ENCODE measurements around the gene DBF4. TPM values are rescaled to one million over a fixed set of nuclear protein-coding genes. Genes with fewer than 3 reads are reported as not detected.
A peak's percentile ranks its signal among the peaks of the same experiment; 100 is the strongest.

DBF4 gene
- total RNA-seq, 1 experiment from 2014 or later = 62.8 TPM

DNA sequence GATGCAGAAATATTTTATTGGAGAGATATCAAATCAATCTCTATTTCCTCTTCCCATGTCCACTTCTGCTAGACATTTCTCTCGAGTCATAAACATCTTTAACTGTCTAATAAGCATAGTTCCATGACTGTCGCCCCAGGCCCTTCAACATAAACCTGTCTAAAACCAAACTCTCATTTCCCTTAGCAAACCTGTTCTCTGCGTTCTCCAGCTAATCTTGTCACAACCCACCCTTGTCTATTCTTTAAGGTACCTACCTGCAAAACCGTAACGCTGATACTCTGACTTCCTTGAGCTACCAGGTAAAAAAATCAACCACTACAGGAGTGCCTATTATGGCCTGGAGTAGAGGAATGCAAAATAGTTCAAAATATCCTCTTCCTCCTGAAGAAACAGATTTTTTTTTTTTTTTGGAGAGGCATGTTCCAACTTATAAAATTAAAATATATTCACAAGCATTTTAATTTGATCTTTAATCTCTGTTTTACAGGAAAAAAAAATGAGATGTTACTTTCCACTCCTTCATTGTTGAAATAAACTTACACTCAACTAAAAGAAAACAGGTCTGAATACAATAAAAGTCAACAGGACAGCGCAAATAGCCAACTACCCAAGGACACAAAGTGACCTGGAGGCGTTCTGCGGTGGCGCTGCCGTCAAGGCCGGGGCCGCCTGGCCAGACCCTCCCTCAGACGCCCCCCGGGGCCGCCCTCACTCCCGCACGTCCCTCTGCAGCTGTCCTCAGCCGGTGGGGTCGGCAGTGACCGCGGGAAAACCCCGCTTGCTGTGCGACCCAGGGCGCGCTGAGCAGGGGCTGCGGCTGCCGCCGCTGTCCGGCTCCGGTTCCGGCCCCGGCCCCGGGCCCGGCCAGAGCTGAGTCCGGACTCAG lies 898 bp upstream of the DBF4 start:
- H3K9me3 Mint-ChIP-seq (ENCODE audit: unreplicated experiment) = peaks cover 9% of the 10 kb centered on the region
- peaks cover 28% of the 10 kb centered on the region for H3K4me1 Mint-ChIP-seq (ENCODE audit: low read depth, unreplicated experiment)
- TF ChIP-seq, protein P1, sequence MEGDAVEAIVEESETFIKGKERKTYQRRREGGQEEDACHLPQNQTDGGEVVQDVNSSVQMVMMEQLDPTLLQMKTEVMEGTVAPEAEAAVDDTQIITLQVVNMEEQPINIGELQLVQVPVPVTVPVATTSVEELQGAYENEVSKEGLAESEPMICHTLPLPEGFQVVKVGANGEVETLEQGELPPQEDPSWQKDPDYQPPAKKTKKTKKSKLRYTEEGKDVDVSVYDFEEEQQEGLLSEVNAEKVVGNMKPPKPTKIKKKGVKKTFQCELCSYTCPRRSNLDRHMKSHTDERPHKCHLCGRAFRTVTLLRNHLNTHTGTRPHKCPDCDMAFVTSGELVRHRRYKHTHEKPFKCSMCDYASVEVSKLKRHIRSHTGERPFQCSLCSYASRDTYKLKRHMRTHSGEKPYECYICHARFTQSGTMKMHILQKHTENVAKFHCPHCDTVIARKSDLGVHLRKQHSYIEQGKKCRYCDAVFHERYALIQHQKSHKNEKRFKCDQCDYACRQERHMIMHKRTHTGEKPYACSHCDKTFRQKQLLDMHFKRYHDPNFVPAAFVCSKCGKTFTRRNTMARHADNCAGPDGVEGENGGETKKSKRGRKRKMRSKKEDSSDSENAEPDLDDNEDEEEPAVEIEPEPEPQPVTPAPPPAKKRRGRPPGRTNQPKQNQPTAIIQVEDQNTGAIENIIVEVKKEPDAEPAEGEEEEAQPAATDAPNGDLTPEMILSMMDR (IDR thresholded peaks at IDR 0.05; ENCODE audit: insufficient read depth in 1 of 2, low read depth in 1 of 2, low read length in 1 of 2, severe bottlenecking in 1 of 2, unreplicated experiment in 1 of 2) = peak in 1 of 2 experiments; percentile 18
- H3K27me3 Mint-ChIP-seq (ENCODE audit: insufficient read depth, unreplicated experiment) = no peaks in the 10 kb centered on the region
- Histone ChIP-seq H3K4me3 (ENCODE audit: low read depth, low read length) (peak overlapping the region; percentile 61), H3K27me3 (replicated peaks; ENCODE audit: control insufficient read depth, insufficient read depth, low read length) (no peaks in the 10 kb centered on the region), H3K9me3 (0 out of 2 replicates have a peak, but pooled peaks cover 2% of the 10 kb centered on the region), H3K4me1 (peaks cover 20% of the 10 kb centered on the region), H3K36me3 (ENCODE audit: control insufficient read depth, insufficient read depth, low read length) (no peaks in the 10 kb centered on the region; the same call in 1 of the 2 replicates)
- DNase-seq = no peak
- BruUV-seq (replicated peaks) = TSS peak; percentile 51
- H3K27ac Mint-ChIP-seq (ENCODE audit: unreplicated experiment) = peak overlapping the region; percentile 99
- intact Hi-C loops (cut with micrococcal nuclease; ENCODE audit: unreplicated experiment) = loop anchor here (1.0 to 10.0 kb wide), 5 partner anchors 59 to 723 kb away; partner anchors contain the start of genes ABCB1, ADAM22 and DMTF1
- H3K36me3 Mint-ChIP-seq (ENCODE audit: insufficient read depth, unreplicated experiment) = peaks cover 11% of the 10 kb centered on the region
- ChIA-PET CTCF (interaction anchor here (0.8 to 1.1 kb wide), 2 partner anchors 17 to 723 kb away, joined by 3 read pairs; partner anchors contain the start of gene DMTF1), POLR2A (interaction anchor here (0.6 kb wide), 1 partner anchor 322 kb away, joined by 3 read pairs; no protein-coding TSS in a partner anchor)
- peak overlapping the region; percentile 70 for H3K4me3 Mint-ChIP-seq (ENCODE audit: unreplicated experiment)

DNA sequence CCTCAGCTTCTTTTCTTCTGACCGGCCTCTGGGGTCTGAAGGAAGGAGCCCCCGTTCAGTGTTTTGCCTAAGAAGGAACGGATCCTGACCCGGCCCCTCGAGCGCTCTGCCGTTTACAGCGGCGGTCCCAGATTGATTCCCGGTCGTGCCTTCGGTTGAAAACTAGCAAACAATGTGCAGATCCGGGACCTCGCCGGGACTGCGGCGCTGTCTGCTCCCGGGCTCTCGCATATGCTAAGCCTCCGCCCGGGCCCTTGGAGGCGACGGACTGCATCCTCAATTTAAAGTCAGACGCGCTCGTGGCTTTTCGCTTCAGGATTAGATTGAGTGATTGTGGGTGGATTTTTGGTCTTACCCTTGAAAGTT lies 559 bp downstream of the DBF4 start:
- Histone ChIP-seq H3K36me3 (ENCODE audit: control insufficient read depth, insufficient read depth, low read length) (no peaks in the 10 kb centered on the region; the same call in 1 of the 2 replicates), H3K4me1 (peaks cover 20% of the 10 kb centered on the region), H3K27me3 (replicated peaks; ENCODE audit: control insufficient read depth, insufficient read depth, low read length) (no peaks in the 10 kb centered on the region), H3K4me3 (ENCODE audit: low read depth, low read length) (peak overlapping the region; percentile 61), H3K9me3 (no peaks in the 10 kb centered on the region)
- TF ChIP-seq, protein P1 (IDR thresholded peaks at IDR 0.05; ENCODE audit: insufficient read depth in 1 of 2, low read depth in 1 of 2, low read length in 1 of 2, severe bottlenecking in 1 of 2, unreplicated experiment in 1 of 2) = no peak
- ChIA-PET POLR2A (no interaction called here), CTCF (interaction anchor here (1.1 kb wide), 1 partner anchor 724 kb away, joined by 3 read pairs; the partner anchor contains the start of gene DMTF1)
- H3K27me3 Mint-ChIP-seq (ENCODE audit: insufficient read depth, unreplicated experiment) = no peaks in the 10 kb centered on the region
- H3K36me3 Mint-ChIP-seq (ENCODE audit: insufficient read depth, unreplicated experiment) = peaks cover 22% of the 10 kb centered on the region
- intact Hi-C loops (cut with micrococcal nuclease; ENCODE audit: unreplicated experiment) = loop anchor here (1.0 to 10.0 kb wide), 6 partner anchors 19 to 725 kb away; partner anchors contain the start of genes ABCB1, ADAM22 and DMTF1
- peaks cover 28% of the 10 kb centered on the region for H3K4me1 Mint-ChIP-seq (ENCODE audit: low read depth, unreplicated experiment)
- H3K27ac Mint-ChIP-seq (ENCODE audit: unreplicated experiment) = peak overlapping the region; percentile 99
- H3K9me3 Mint-ChIP-seq (ENCODE audit: unreplicated experiment) = peaks cover 8% of the 10 kb centered on the region
- peak; percentile 55 to 65 for DNase-seq
- H3K4me3 Mint-ChIP-seq (ENCODE audit: unreplicated experiment) = peak overlapping the region; percentile 70
- TSS peak; percentile 47 for BruUV-seq (replicated peaks)

DNA sequence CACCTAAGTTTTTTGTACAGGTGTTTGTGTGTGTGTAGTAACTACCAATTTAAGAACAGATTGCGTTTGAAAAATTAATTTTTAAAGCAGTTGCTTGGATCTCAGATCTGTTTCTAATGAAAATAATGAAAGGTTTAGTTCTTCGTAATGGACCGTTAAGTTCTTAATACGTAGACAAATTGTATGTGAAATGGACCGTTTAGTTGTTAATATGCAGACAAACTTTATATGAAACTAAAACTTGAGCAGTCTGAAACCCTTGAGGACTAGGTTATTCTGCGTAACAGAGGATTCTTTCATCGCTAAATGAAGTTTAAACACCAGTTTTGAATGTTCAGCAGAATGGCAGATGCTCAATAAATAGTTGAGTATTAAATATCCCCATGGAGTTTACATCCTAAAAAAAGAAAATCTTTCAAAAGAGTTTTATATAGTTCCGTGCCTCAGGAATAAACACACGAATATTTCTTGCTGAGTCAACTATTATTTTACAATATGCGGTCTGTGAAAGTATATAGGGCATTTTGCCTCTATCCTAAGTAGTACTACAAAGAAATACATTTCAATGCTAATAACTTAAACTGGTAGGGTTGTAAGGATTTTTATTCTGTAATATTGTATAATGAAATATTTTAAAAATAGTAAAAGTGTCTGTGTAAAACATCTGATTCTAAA lies 1.2 kb downstream of the DBF4 start:
- Mint-ChIP-seq H3K27me3 (ENCODE audit: insufficient read depth, unreplicated experiment) (no peaks in the 10 kb centered on the region), H3K27ac (ENCODE audit: unreplicated experiment) (peak overlapping the region; percentile 99), H3K36me3 (ENCODE audit: insufficient read depth, unreplicated experiment) (peaks cover 29% of the 10 kb centered on the region), H3K4me1 (ENCODE audit: low read depth, unreplicated experiment) (peaks cover 28% of the 10 kb centered on the region), H3K9me3 (ENCODE audit: unreplicated experiment) (peaks cover 1% of the 10 kb centered on the region), H3K4me3 (ENCODE audit: unreplicated experiment) (peak overlapping the region; percentile 70)
- Histone ChIP-seq H3K4me3 (ENCODE audit: low read depth, low read length) (peak overlapping the region; percentile 61), H3K9me3 (no peaks in the 10 kb centered on the region), H3K4me1 (peaks cover 20% of the 10 kb centered on the region), H3K36me3 (ENCODE audit: control insufficient read depth, insufficient read depth, low read length) (no peaks in the 10 kb centered on the region; the same call in 1 of the 2 replicates), H3K27me3 (replicated peaks; ENCODE audit: control insufficient read depth, insufficient read depth, low read length) (no peaks in the 10 kb centered on the region)
- BruUV-seq (replicated peaks) = no TSS peak
- intact Hi-C loops (cut with micrococcal nuclease; ENCODE audit: unreplicated experiment) = loop anchor here (1.0 to 10.0 kb wide), 5 partner anchors 19 to 725 kb away; partner anchors contain the start of genes ABCB1 and DMTF1
- ChIA-PET POLR2A (no interaction called here), CTCF (interaction anchor here (1.2 kb wide), 1 partner anchor 9 kb away, joined by 3 read pairs; no protein-coding TSS in a partner anchor)
- DNase-seq = no peak
- TF ChIP-seq, protein P1 (IDR thresholded peaks at IDR 0.05; ENCODE audit: insufficient read depth in 1 of 2, low read depth in 1 of 2, low read length in 1 of 2, severe bottlenecking in 1 of 2, unreplicated experiment in 1 of 2) = no peak

Measured in Caco-2 (cell line).